ENCODE results near the gene MED31. TPM values are rescaled to one million over a fixed set of nuclear protein-coding genes. Genes with fewer than 3 reads are reported as not detected.

The MED31 gene
- total and polyA plus RNA-seq, 2 of the 13 experiments (the other 11 are each of a cell fraction or from before 2014, with no cell fraction given): 19.0 to 20.9 TPM

DNA sequence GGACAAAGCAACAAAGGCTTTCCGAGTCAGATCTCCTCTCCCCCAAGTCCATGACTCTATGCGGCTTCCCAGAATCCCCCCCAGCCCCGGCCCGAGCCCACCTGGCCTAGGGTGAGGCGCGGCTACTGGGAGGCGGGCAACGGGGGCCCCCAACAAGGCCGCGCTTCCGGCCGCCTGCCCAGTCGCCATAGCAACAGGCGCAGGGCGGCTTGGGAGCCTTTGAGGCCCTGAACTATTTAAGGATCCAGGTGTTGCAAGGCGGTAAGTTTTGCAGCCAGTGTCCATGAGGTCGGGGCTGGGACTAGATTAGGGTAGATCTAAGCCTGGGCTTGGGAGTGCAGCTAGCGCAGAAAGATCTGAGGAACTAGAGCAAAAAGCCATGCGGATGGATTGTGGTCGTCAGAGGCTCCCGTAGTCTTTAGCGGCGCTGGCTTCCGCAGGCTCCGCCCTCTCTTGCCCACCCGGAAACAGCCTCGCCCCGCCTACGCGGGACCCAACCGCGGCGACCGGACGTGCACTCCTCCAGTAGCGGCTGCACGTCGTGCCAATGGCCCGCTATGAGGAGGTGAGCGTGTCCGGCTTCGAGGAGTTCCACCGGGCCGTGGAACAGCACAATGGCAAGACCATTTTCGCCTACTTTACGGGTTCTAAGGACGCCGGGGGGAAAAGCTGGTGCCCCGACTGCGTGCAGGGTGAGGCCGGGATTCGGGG is 10.7 kb downstream of the MED31 start, which contains the start of the genes KIAA0753 and TXNDC17 (continued):
- TF ChIP-seq, protein P1, sequence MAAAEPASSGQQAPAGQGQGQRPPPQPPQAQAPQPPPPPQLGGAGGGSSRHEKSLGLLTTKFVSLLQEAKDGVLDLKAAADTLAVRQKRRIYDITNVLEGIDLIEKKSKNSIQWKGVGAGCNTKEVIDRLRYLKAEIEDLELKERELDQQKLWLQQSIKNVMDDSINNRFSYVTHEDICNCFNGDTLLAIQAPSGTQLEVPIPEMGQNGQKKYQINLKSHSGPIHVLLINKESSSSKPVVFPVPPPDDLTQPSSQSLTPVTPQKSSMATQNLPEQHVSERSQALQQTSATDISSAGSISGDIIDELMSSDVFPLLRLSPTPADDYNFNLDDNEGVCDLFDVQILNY (CRISPR knock-in tag; conservative IDR thresholded peaks at IDR 0.05): peak; percentile 47; the same call in 1 of the 2 replicates
- TF ChIP-seq NCOA5 (CRISPR knock-in tag; IDR thresholded peaks at IDR 0.05) (no peak), ZNF839 (CRISPR knock-in tag; IDR thresholded peaks at IDR 0.05; ENCODE audit: borderline replicate concordance) (no peak), ZNF703 (CRISPR knock-in tag; IDR thresholded peaks at IDR 0.05; ENCODE audit: borderline replicate concordance) (0 out of 2 replicates have a peak, but pooled peaks have one; percentile 65), ZKSCAN8 (CRISPR knock-in tag; IDR thresholded peaks at IDR 0.05; ENCODE audit: borderline replicate concordance) (peak; percentile 57; the same call in 1 of the 2 replicates), ZNF282 (IDR thresholded peaks at IDR 0.05; ENCODE audit: partially characterized antibody) (no peak), FOXP1 (IDR thresholded peaks at IDR 0.05) (no peak), FOXP1 (CRISPR knock-in tag; IDR thresholded peaks at IDR 0.05) (no peak), ZNF296 (CRISPR knock-in tag; conservative IDR thresholded peaks at IDR 0.05) (no peak), FOXK1 (CRISPR knock-in tag; IDR thresholded peaks at IDR 0.05; ENCODE audit: borderline replicate concordance, low read depth) (0 out of 2 replicates have a peak, but pooled peaks have one; percentile 7), NFE2 (CRISPR knock-in tag; IDR thresholded peaks at IDR 0.05) (no peak), KDM5B (CRISPR knock-in tag; IDR thresholded peaks at IDR 0.05; ENCODE audit: borderline replicate concordance) (peak; percentile 82; the same call in 1 of the 2 replicates), MYC (CRISPR knock-in tag; IDR thresholded peaks at IDR 0.05; ENCODE audit: borderline replicate concordance) (peak; percentile 75), CEBPG (CRISPR knock-in tag; IDR thresholded peaks at IDR 0.05) (0 out of 2 replicates have a peak, but pooled peaks have one; percentile 27), PHF8 (CRISPR knock-in tag; IDR thresholded peaks at IDR 0.05) (peak; percentile 92), POLR2AphosphoS5 (IDR thresholded peaks at IDR 0.05; ENCODE audit: low read depth, low read length) (peak; percentile 96), CREM (IDR thresholded peaks at IDR 0.05) (peak; percentile 63), CREM (CRISPR knock-in tag; IDR thresholded peaks at IDR 0.05) (no peak), SCMH1 (CRISPR knock-in tag; IDR thresholded peaks at IDR 0.05; ENCODE audit: borderline replicate concordance) (no peak)
- TF ChIP-seq, protein P2, sequence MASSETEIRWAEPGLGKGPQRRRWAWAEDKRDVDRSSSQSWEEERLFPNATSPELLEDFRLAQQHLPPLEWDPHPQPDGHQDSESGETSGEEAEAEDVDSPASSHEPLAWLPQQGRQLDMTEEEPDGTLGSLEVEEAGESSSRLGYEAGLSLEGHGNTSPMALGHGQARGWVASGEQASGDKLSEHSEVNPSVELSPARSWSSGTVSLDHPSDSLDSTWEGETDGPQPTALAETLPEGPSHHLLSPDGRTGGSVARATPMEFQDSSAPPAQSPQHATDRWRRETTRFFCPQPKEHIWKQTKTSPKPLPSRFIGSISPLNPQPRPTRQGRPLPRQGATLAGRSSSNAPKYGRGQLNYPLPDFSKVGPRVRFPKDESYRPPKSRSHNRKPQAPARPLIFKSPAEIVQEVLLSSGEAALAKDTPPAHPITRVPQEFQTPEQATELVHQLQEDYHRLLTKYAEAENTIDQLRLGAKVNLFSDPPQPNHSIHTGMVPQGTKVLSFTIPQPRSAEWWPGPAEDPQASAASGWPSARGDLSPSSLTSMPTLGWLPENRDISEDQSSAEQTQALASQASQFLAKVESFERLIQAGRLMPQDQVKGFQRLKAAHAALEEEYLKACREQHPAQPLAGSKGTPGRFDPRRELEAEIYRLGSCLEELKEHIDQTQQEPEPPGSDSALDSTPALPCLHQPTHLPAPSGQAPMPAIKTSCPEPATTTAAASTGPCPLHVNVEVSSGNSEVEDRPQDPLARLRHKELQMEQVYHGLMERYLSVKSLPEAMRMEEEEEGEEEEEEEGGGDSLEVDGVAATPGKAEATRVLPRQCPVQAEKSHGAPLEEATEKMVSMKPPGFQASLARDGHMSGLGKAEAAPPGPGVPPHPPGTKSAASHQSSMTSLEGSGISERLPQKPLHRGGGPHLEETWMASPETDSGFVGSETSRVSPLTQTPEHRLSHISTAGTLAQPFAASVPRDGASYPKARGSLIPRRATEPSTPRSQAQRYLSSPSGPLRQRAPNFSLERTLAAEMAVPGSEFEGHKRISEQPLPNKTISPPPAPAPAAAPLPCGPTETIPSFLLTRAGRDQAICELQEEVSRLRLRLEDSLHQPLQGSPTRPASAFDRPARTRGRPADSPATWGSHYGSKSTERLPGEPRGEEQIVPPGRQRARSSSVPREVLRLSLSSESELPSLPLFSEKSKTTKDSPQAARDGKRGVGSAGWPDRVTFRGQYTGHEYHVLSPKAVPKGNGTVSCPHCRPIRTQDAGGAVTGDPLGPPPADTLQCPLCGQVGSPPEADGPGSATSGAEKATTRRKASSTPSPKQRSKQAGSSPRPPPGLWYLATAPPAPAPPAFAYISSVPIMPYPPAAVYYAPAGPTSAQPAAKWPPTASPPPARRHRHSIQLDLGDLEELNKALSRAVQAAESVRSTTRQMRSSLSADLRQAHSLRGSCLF (CRISPR knock-in tag; IDR thresholded peaks at IDR 0.05; ENCODE audit: borderline replicate concordance): no peak
- TF ChIP-seq, protein P3, sequence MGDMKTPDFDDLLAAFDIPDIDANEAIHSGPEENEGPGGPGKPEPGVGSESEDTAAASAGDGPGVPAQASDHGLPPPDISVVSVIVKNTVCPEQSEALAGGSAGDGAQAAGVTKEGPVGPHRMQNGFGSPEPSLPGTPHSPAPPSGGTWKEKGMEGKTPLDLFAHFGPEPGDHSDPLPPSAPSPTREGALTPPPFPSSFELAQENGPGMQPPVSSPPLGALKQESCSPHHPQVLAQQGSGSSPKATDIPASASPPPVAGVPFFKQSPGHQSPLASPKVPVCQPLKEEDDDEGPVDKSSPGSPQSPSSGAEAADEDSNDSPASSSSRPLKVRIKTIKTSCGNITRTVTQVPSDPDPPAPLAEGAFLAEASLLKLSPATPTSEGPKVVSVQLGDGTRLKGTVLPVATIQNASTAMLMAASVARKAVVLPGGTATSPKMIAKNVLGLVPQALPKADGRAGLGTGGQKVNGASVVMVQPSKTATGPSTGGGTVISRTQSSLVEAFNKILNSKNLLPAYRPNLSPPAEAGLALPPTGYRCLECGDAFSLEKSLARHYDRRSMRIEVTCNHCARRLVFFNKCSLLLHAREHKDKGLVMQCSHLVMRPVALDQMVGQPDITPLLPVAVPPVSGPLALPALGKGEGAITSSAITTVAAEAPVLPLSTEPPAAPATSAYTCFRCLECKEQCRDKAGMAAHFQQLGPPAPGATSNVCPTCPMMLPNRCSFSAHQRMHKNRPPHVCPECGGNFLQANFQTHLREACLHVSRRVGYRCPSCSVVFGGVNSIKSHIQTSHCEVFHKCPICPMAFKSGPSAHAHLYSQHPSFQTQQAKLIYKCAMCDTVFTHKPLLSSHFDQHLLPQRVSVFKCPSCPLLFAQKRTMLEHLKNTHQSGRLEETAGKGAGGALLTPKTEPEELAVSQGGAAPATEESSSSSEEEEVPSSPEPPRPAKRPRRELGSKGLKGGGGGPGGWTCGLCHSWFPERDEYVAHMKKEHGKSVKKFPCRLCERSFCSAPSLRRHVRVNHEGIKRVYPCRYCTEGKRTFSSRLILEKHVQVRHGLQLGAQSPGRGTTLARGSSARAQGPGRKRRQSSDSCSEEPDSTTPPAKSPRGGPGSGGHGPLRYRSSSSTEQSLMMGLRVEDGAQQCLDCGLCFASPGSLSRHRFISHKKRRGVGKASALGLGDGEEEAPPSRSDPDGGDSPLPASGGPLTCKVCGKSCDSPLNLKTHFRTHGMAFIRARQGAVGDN (CRISPR knock-in tag; IDR thresholded peaks at IDR 0.05): peak; percentile 91

Data from HepG2 (cell line).